A673 (cell line): ENCODE data around the gene NEDD4L. TPM values are rescaled to one million over a fixed set of nuclear protein-coding genes. Genes with fewer than 3 reads are reported as not detected.

Experiments used
- BruUV-seq: library from RNA; stranded (reverse); fragments of 400-500 nt; replicated peaks from 2 replicates; lab custom pipeline; 2021; lab: Mats Ljungman, UMichigan
- CTCF ChIA-PET: fragments of 300-600 bp; sonication (Branson Sonifier 250); formaldehyde crosslinking; loops from one replicate; lab custom pipeline; 2022; ENCODE audit warnings: antibody characterized with exemption; lab: Charles Lee
- POLR2A ChIA-PET: fragments of 300-600 bp; sonication (Branson Sonifier 250); formaldehyde crosslinking; loops from one replicate; lab custom pipeline; 2022; ENCODE audit warnings: antibody characterized with exemption; ENCODE audit not compliant: low non-redundant PET; lab: Charles Lee
- DNase-seq: peaks from one replicate; pipeline ENCODE4 v3.0.0-alpha.2; 2015; ENCODE audit warnings: low spot score
- H3K27ac ChIP-seq: fragments of 200-600 bp; sonication (generic); 2 replicates; pipeline ENCODE4 v1.5.1; 2016; ENCODE audit warnings: mixed run types, low read depth, mild to moderate bottlenecking, mixed read lengths, antibody characterized with exemption, low read length; ENCODE audit not compliant: poor library complexity, severe bottlenecking
- H3K27me3 ChIP-seq: fragments of 200-600 bp; sonication (generic); replicated peaks from 2 replicates; pipeline ENCODE4 v1.6.1; 2017; ENCODE audit warnings: mixed run types, low read depth, mild to moderate bottlenecking, mixed read lengths, antibody characterized with exemption, low read length; ENCODE audit not compliant: insufficient read depth, poor library complexity
- H3K36me3 ChIP-seq: fragments of 200-600 bp; sonication (generic); 2 replicates; pipeline ENCODE4 v1.6.1; 2016; ENCODE audit warnings: mixed run types, mild to moderate bottlenecking, mixed read lengths, antibody characterized with exemption, low read length; ENCODE audit not compliant: insufficient read depth, poor library complexity, severe bottlenecking
- H3K4me1 ChIP-seq: fragments of 200-600 bp; sonication (generic); 2 replicates; pipeline ENCODE4 v1.6.1; 2017; ENCODE audit warnings: mixed run types, mild to moderate bottlenecking, mixed read lengths, antibody characterized with exemption, low read length; ENCODE audit not compliant: insufficient read depth, poor library complexity, severe bottlenecking
- H3K4me3 ChIP-seq: fragments of 200-600 bp; sonication (generic); 2 replicates; pipeline ENCODE4 v1.5.1; 2016; ENCODE audit warnings: low read depth, mixed run types, mild to moderate bottlenecking, mixed read lengths, low read length; ENCODE audit not compliant: poor library complexity, severe bottlenecking
- H3K9me3 ChIP-seq: fragments of 200-600 bp; sonication (generic); 2 replicates; pipeline ENCODE4 v1.6.1; 2016; ENCODE audit warnings: mixed run types, low read depth, mild to moderate bottlenecking, mixed read lengths, antibody characterized with exemption, low read length; ENCODE audit not compliant: poor library complexity, severe bottlenecking
- EZH2 ChIP-seq: fragments of 200-600 bp; sonication (generic); IDR thresholded peaks from 2 replicates; pipeline ENCODE4 v1.6.1; 2017; ENCODE audit warnings: borderline replicate concordance, low read depth, mild to moderate bottlenecking, mixed read lengths, antibody characterized with exemption, low read length; ENCODE audit not compliant: poor library complexity, severe bottlenecking
- intact Hi-C: fragments of 100-400 bp; cut with micrococcal nuclease; formaldehyde crosslinking; loops from one replicate; pipeline ENCODE4 v1.10.0; 2022; ENCODE audit not compliant: unreplicated experiment
- total RNA-seq: library from RNA; stranded (reverse); gene quantifications from 2 replicates; pipeline ENCODE4 v1.2.3, GENCODE V29; 2021
- TF ChIP-seq, protein P1 (sequence below): fragments of 300-800, 200-600 bp; sonication (generic); conservative IDR thresholded peaks from 2 replicates; pipeline ENCODE4 v1.5.1; 2017; ENCODE audit warnings: low read depth, mild to moderate bottlenecking, antibody characterized with exemption, low read length, moderate library complexity, mixed read lengths

NEDD4L gene
- total RNA-seq, 1 experiment from 2014 or later = 15.3 TPM

DNA sequence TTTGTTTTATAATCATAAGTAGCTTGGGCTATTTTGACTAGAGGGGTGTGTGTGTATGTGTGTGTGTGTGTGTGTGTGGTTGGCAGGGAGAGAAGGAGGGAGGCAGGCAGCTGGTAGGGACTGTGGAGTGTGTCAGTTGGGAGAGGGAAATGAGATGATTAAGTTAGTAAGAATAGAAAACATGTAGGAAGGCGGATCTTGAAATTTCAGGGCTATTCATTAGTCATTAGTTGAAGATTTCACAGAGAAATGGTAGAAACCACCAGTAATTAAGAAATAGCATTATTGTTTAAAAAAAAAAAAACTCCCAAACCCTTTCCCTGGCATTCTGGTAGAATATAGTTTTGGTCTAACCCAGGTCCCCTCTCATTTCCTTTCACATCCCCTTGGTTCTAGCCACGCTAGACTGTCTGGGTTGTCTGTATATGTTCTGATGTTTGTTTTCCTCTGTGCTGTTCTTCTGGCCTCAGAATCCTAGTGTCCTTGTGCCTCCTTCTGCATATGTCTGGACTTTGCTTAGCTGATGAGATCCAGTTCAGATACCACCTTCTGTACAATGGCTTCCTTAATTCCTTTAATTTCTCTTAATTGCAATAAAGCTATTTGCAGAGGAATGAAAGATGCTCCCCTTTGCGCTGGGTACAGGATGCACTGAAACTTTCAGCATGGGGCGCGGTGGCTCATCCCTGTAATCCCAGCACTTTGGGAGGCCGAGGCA, 161.6 kb downstream of the NEDD4L start:
- intact Hi-C loops = no loop called here
- no peak for DNase-seq
- Histone ChIP-seq H3K4me1 (peaks cover 7% of the 10 kb centered on the region), H3K27ac (no peak overlapping the region), H3K36me3 (no peaks in the 10 kb centered on the region), H3K27me3 (no peaks in the 10 kb centered on the region), H3K9me3 (no peaks in the 10 kb centered on the region), H3K4me3 (no peak overlapping the region)
- CTCF ChIA-PET = interaction anchor here (0.5 kb wide), 1 partner anchor 162 kb away, joined by 3 read pairs; no protein-coding TSS in a partner anchor
- no peak for TF ChIP-seq EZH2
- TF ChIP-seq, protein P1, sequence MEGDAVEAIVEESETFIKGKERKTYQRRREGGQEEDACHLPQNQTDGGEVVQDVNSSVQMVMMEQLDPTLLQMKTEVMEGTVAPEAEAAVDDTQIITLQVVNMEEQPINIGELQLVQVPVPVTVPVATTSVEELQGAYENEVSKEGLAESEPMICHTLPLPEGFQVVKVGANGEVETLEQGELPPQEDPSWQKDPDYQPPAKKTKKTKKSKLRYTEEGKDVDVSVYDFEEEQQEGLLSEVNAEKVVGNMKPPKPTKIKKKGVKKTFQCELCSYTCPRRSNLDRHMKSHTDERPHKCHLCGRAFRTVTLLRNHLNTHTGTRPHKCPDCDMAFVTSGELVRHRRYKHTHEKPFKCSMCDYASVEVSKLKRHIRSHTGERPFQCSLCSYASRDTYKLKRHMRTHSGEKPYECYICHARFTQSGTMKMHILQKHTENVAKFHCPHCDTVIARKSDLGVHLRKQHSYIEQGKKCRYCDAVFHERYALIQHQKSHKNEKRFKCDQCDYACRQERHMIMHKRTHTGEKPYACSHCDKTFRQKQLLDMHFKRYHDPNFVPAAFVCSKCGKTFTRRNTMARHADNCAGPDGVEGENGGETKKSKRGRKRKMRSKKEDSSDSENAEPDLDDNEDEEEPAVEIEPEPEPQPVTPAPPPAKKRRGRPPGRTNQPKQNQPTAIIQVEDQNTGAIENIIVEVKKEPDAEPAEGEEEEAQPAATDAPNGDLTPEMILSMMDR = no peak
- POLR2A ChIA-PET = no interaction called here
- BruUV-seq = no TSS peak

DNA sequence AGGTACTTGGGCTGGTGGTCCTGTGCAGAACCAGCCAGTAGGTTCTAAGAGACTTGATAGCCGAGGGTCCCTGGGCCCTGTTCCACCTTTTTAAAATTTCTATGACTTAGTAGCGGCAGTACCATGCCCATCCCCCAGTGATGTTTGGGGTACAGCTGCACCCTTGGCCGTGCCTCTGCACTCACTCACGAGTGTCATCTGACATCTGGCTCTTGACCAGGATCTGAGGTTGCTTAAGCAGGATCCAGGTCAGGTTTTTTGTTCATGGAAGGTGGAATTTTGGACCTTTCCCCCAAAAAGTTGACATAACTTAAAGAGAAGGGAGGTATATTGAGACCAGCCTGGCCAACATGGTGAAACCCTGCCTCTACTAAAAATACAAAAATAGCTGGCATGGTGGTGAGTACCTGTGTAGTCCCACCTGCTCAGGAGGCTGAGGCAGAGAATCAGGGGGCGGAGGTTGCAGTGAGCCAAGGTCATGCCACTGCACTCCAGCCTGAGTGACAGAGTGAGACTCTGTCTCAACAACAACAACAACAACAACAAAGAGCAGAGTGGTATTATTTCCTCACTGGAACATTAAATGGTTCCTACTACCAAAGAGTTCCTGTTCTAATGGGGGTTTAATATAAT, 163.6 kb downstream of the NEDD4L start:
- BruUV-seq = no TSS peak
- Histone ChIP-seq H3K4me3 (no peak overlapping the region), H3K4me1 (peaks cover 7% of the 10 kb centered on the region), H3K27ac (no peak overlapping the region), H3K27me3 (no peaks in the 10 kb centered on the region), H3K9me3 (no peaks in the 10 kb centered on the region), H3K36me3 (no peaks in the 10 kb centered on the region)
- POLR2A ChIA-PET = no interaction called here
- TF ChIP-seq, protein P1 = no peak
- no peak for TF ChIP-seq EZH2
- intact Hi-C loops = no loop called here
- no peak for DNase-seq
- CTCF ChIA-PET = no interaction called here

DNA sequence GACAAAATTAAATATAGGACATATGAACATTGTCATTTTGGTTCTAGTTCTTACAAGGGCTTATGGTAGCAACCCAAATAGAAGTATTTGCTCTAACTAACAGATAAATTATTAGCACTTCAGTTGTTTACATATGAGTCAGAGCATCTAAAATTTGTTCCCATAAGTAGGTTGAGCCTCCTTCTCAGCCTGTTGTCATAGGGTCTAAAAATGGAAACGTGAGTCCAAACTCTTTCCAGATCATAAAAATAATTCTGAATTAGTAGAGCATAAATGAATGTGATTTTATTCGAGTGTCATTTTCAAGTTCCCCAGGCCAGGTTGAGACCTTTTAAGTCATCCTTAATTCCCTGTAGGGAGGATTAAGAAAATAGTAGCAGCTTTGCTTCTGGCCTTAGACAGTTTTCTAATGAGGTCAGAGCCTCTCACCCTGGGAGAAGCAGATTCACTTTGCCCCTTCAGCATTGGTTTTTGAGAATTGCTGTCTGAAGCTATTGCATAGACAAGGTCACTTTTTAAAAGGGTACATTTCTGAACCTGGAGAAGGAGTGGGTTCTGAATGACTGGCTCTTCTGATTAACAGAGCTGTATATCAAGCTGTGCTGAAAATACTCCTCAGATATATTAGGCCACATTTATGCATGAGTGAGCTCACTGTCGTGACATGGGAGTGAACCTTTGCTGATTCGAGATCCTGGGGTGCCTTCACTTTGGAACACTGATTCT, 164.3 kb downstream of the NEDD4L start:
- intact Hi-C loops = no loop called here
- no TSS peak for BruUV-seq
- ChIA-PET CTCF (no interaction called here), POLR2A (no interaction called here)
- peaks cover 7% of the 10 kb centered on the region for H3K4me1 ChIP-seq
- H3K9me3 ChIP-seq = no peaks in the 10 kb centered on the region
- H3K27me3 ChIP-seq = no peaks in the 10 kb centered on the region
- DNase-seq = no peak
- no peak overlapping the region for H3K27ac ChIP-seq
- no peaks in the 10 kb centered on the region for H3K36me3 ChIP-seq
- TF ChIP-seq, protein P1 = no peak
- no peak for TF ChIP-seq EZH2
- H3K4me3 ChIP-seq = no peak overlapping the region
